K562 (cell line): ENCODE results near the gene ERBB3. TPM values are rescaled to one million over a fixed set of nuclear protein-coding genes. Genes with fewer than 3 reads are reported as not detected.

Experiments
- AFF1 ChIP-seq, 2 experiments: fragments of 450-650 bp; IDR thresholded peaks; 2 replicates each; pipeline ENCODE4 v1.6.1; 2018; ENCODE audit warnings: mild to moderate bottlenecking in 2 of 2, low read depth in 1 of 2; ENCODE audit not compliant: partially characterized antibody in 2 of 2
- ARHGAP35 ChIP-seq: fragments of 450-650 bp; IDR thresholded peaks from 2 replicates; pipeline ENCODE4 v1.6.1; 2018; ENCODE audit not compliant: partially characterized antibody
- ATF1 ChIP-seq, 2 experiments: fragments of 450-650 bp in 1 of 2; IDR thresholded peaks; 2 replicates each; pipeline ENCODE4 v1.6.1; 2016; ENCODE audit warnings: missing compliant biosample characterization in 1 of 2, missing genetic modification characterization in 1 of 2
- BRF1 ChIP-seq: IDR thresholded peaks from 3 replicates; pipeline ENCODE4 v1.6.1; 2011; ENCODE audit warnings: borderline replicate concordance, mild to moderate bottlenecking; ENCODE audit not compliant: insufficient read length; ENCODE audit errors: extremely low read depth
- COPS2 ChIP-seq: fragments of 450-650 bp; conservative IDR thresholded peaks from 2 replicates; pipeline ENCODE4 v1.6.1; 2016; ENCODE audit warnings: mild to moderate bottlenecking, moderate library complexity
- DNMT1 ChIP-seq: fragments of 450-650 bp; IDR thresholded peaks from 2 replicates; pipeline ENCODE4 v1.6.1; 2016; ENCODE audit warnings: antibody characterized with exemption, mild to moderate bottlenecking
- ELF2 ChIP-seq: fragments of 250-450 bp; sonication (Bioruptor Pico); IDR thresholded peaks from 2 replicates; pipeline ENCODE4 v1.5.0; 2021; ENCODE audit warnings: mild to moderate bottlenecking
- MEIS2 ChIP-seq: fragments of 450-650 bp; IDR thresholded peaks from 2 replicates; pipeline ENCODE4 v1.6.1; 2014; ENCODE audit warnings: mild to moderate bottlenecking; ENCODE audit not compliant: partially characterized antibody
- POLR2B ChIP-seq: fragments of 450-650 bp; IDR thresholded peaks from 2 replicates; pipeline ENCODE4 v1.6.1; 2018; ENCODE audit warnings: low read depth; ENCODE audit not compliant: partially characterized antibody
- SMC3 ChIP-seq: conservative IDR thresholded peaks from 2 replicates; pipeline ENCODE4 v1.6.1; 2011; ENCODE audit warnings: low read depth, low read length, improper control_type of control experiment; ENCODE audit not compliant: insufficient read depth
- ZBTB11 ChIP-seq, 3 experiments: fragments of 200-800 bp in 1 of 3; fragments of 250-450 bp in 1 of 3; fragments of 450-650 bp in 1 of 3; sonication (Bioruptor Pico) in 1 of 3; sonication (Bioruptor generic) in 1 of 3; formaldehyde crosslinking in 1 of 3; IDR thresholded peaks; 2 replicates each; pipeline versions ENCODE4 v1.6.1 to v1.8.0; 2016 to 2022; ENCODE audit warnings: mild to moderate bottlenecking in 2 of 3, missing genetic modification characterization in 2 of 3, missing compliant biosample characterization in 1 of 3, moderate library complexity in 1 of 3
- ZMIZ1 ChIP-seq, 2 experiments: fragments of 150-350 bp in 1 of 2; IDR thresholded peaks; 2 replicates each; pipeline ENCODE4 v1.6.1; 2012 to 2016; ENCODE audit warnings: low read depth in 2 of 2, low read length in 2 of 2, mild to moderate bottlenecking in 1 of 2, moderate library complexity in 1 of 2
- ZNF134 ChIP-seq: fragments of 250-450 bp; sonication (Bioruptor Pico); conservative IDR thresholded peaks from 2 replicates; pipeline ENCODE4 v1.4.0; 2020
- ZNF140 ChIP-seq: fragments of 250-450 bp; sonication (Bioruptor Pico); IDR thresholded peaks from 2 replicates; pipeline ENCODE4 v1.8.0; 2021; ENCODE audit warnings: moderate library complexity, mild to moderate bottlenecking, inconsistent platforms
- ZNF561 ChIP-seq: fragments of 450-650 bp; formaldehyde crosslinking; conservative IDR thresholded peaks from 2 replicates; pipeline ENCODE4 v1.4.0; 2020; ENCODE audit warnings: mild to moderate bottlenecking, moderate library complexity
- polyA plus RNA-seq, 8 experiments: library from polyadenylated mRNA; depleted of rRNA in 4 of 8; stranded (reverse) in 5 of 8; unstranded in 3 of 8; fragments of >200 nt; fragmentation: Nextera tagmentation in 2 of 8; fragmentation: Illumina TruSeq in 1 of 8; extraction: Ambion mirVana in 2 of 8; extraction: Trizol in 1 of 8; gene quantifications; 2 replicates each; pipeline versions ENCODE4 v1.2.1 to v1.2.3, GENCODE V29; 2011 to 2014; ENCODE audit warnings: inconsistent platforms in 1 of 8, missing spikeins in 1 of 8
- total RNA-seq, 7 experiments: library from RNA; depleted of rRNA in 6 of 7; stranded (reverse); fragments of >200 nt in 6 of 7; fragmentation: Illumina TruSeq in 2 of 7; extraction: Trizol in 2 of 7; gene quantifications; 2 replicates each; pipeline versions ENCODE4 v1.2.1 to v1.2.3, GENCODE V29; 2011 to 2021; ENCODE audit warnings: low replicate concordance in 1 of 7

Gene ERBB3
- total and polyA plus RNA-seq, 9 of the 15 experiments (the other 6 are each of a cell fraction or from before 2014, with no cell fraction given), result 1.5 to 5.4 (median 3.8) TPM

- TF ChIP-seq AFF1 (IDR thresholded peaks at IDR 0.05; ENCODE audit: low read depth in 1 of 2, partially characterized antibody in 2 of 2) (peak; percentile 92 to 94), SMC3 (peak; percentile 57), ATF1 (CRISPR knock-in tag; IDR thresholded peaks at IDR 0.05) (no peak; the same call in 1 of the 2 replicates), ATF1 (tag; IDR thresholded peaks at IDR 0.05) (peak; percentile 96), MEIS2 (peak; percentile 30), COPS2 (no peak), ZBTB11 (CRISPR knock-in tag; IDR thresholded peaks at IDR 0.05) (peak in 1 of 3 experiments; percentile 88; a peak in 2 of 6 replicates), ZNF134 (no peak), ZMIZ1 (IDR thresholded peaks at IDR 0.05; ENCODE audit: low read depth in 2 of 2, low read length in 2 of 2) (peak in 1 of 2 experiments; percentile 61; a peak in 2 of 4 replicates), BRF1 (no peak), ELF2 (CRISPR knock-in tag) (peak; percentile 92), ZNF561 (CRISPR knock-in tag) (no peak), DNMT1 (peak; percentile 92; the same call in 1 of the 2 replicates), ZNF140 (CRISPR knock-in tag) (no peak), ARHGAP35 (peak; percentile 39), POLR2B (peak; percentile 99)
Observed at GRCh38 chr12:56041552-56042429, 38.2 kb upstream of the ERBB3 start, which contains the start of gene RPS26 (continued).
